GM12878 (cell line): Measurements from ENCODE around the gene SPTLC2. TPM values are rescaled to one million over a fixed set of nuclear protein-coding genes. Genes with fewer than 3 reads are reported as not detected.

Source experiments
- ATAC-seq: fragments of 200-7000 bp; cut with Tn5 transposase; 3 replicates; pipeline ENCODE4 v1.9.1; 2020; ENCODE audit warnings: mild to moderate bottlenecking, moderate library complexity
- BruUV-seq: library from RNA; stranded (reverse); fragments of 400-500 nt; replicated peaks from 2 replicates; lab custom pipeline; 2021; lab: Mats Ljungman, UMichigan
- CTCF ChIA-PET: fragments of 300-600 bp; sonication (Branson Sonifier 250); formaldehyde crosslinking; extraction: SDS; loops from one replicate; lab custom pipeline; 2021; ENCODE audit warnings: inconsistent platforms; lab: Yijun Ruan, JAX
- POLR2A ChIA-PET: fragments of 350-600 bp; formaldehyde crosslinking; extraction: SDS; loops from one replicate; lab custom pipeline; 2021; ENCODE audit warnings: inconsistent platforms; lab: Charles Lee
- RAD21 ChIA-PET: fragments of 300-600 bp; sonication (Branson Sonifier 250); formaldehyde crosslinking; loops from one replicate; lab custom pipeline; 2023; ENCODE audit warnings: antibody characterized with exemption; ENCODE audit not compliant: unreplicated experiment; lab: Charles Lee
- SMC1A ChIA-PET: fragments of 300-600 bp; sonication (Branson Sonifier 250); formaldehyde crosslinking; loops from one replicate; lab custom pipeline; 2023; ENCODE audit not compliant: unreplicated experiment, uncharacterized antibody; lab: Charles Lee
- DNase-seq: peaks from one replicate; pipeline ENCODE4 v3.0.0-alpha.2; 2011; ENCODE audit warnings: low read depth, low spot score
- FAIRE-seq: peaks from 3 replicates; lab custom pipeline; 2011; peaks lifted over from hg19 to GRCh38; lab: Jason Lieb, UNC
- H2AFZ ChIP-seq: 2 replicates; pipeline ENCODE4 v1.6.0; 2011; ENCODE audit warnings: low read depth, low read length, control low read depth; ENCODE audit not compliant: control insufficient read depth
- H3K27ac ChIP-seq: 2 replicates; pipeline ENCODE4 v1.5.1; 2011; ENCODE audit warnings: control low read depth; ENCODE audit not compliant: control insufficient read depth, insufficient read depth
- H3K27me3 ChIP-seq, 2 experiments: replicated peaks in 1 of 2; 2 replicates each; pipeline versions ENCODE4 v1.6.0 to v1.6.1; 2011; ENCODE audit warnings: low read length in 1 of 2; ENCODE audit not compliant: control insufficient read depth in 2 of 2, insufficient read depth in 2 of 2
- H3K36me3 ChIP-seq, 2 experiments: 2 replicates each; pipeline ENCODE4 v1.5.1; 2011; ENCODE audit warnings: low read length in 1 of 2; ENCODE audit not compliant: control insufficient read depth in 2 of 2, insufficient read depth in 2 of 2
- H3K4me1 ChIP-seq: 2 replicates; pipeline ENCODE4 v1.6.1; 2011; ENCODE audit warnings: mild to moderate bottlenecking, low read length, moderate library complexity, mixed read lengths; ENCODE audit not compliant: control insufficient read depth, insufficient read depth
- H3K4me2 ChIP-seq: 2 replicates; pipeline ENCODE4 v1.6.0; 2011; ENCODE audit warnings: control low read depth; ENCODE audit not compliant: control insufficient read depth, insufficient read depth
- H3K4me3 ChIP-seq: fragments of 200-600 bp; sonication (generic); 2 replicates; pipeline ENCODE4 v1.5.1; 2016
- H3K79me2 ChIP-seq: 2 replicates; pipeline ENCODE4 v1.6.0; 2011; ENCODE audit warnings: low read length; ENCODE audit not compliant: control insufficient read depth, insufficient read depth
- H3K9ac ChIP-seq: 2 replicates; pipeline ENCODE4 v1.8.0; 2011; ENCODE audit warnings: low read length, control low read depth, mixed read lengths; ENCODE audit not compliant: control insufficient read depth, insufficient read depth
- H3K9me3 ChIP-seq: replicated peaks from 3 replicates; pipeline ENCODE4 v1.5.1; 2011; ENCODE audit warnings: mild to moderate bottlenecking, low read length; ENCODE audit not compliant: control insufficient read depth, insufficient read depth
- H4K20me1 ChIP-seq: 2 replicates; pipeline ENCODE4 v1.6.0; 2011; ENCODE audit not compliant: control insufficient read depth, insufficient read depth
- CBFB ChIP-seq: IDR thresholded peaks from 2 replicates; pipeline ENCODE4 v1.6.1; 2016; ENCODE audit warnings: antibody characterized with exemption, low read depth
- CREB1 ChIP-seq: IDR thresholded peaks from 2 replicates; pipeline ENCODE4 v1.6.1; 2012; ENCODE audit warnings: low read depth, mild to moderate bottlenecking, inconsistent platforms
- E4F1 ChIP-seq: fragments of 450-650 bp; IDR thresholded peaks from 2 replicates; pipeline ENCODE4 v1.6.1; 2018; ENCODE audit warnings: borderline replicate concordance, mild to moderate bottlenecking; ENCODE audit not compliant: partially characterized antibody
- EED ChIP-seq: sonication (generic); IDR thresholded peaks from 2 replicates; pipeline ENCODE4 v1.6.1; 2016; ENCODE audit warnings: antibody characterized with exemption, low read depth
- FOS ChIP-seq: IDR thresholded peaks from 3 replicates; pipeline ENCODE4 v1.6.1; 2011; ENCODE audit warnings: borderline replicate concordance; ENCODE audit not compliant: insufficient read length; ENCODE audit errors: extremely low read depth
- FOXK2 ChIP-seq: fragments of 450-650 bp; IDR thresholded peaks from 2 replicates; pipeline ENCODE4 v1.6.1; 2017; ENCODE audit warnings: mild to moderate bottlenecking, moderate library complexity
- KDM1A ChIP-seq: fragments of 200-600 bp; sonication (generic); IDR thresholded peaks from 2 replicates; pipeline ENCODE4 v1.6.1; 2016; ENCODE audit warnings: borderline replicate concordance
- NFIC ChIP-seq: IDR thresholded peaks from 2 replicates; pipeline ENCODE4 v1.6.1; 2012; ENCODE audit warnings: low read depth, mild to moderate bottlenecking, inconsistent platforms, low read length, moderate library complexity
- NR2C1 ChIP-seq: fragments of 450-650 bp; IDR thresholded peaks from 2 replicates; pipeline ENCODE4 v1.6.1; 2017; ENCODE audit warnings: antibody characterized with exemption, mild to moderate bottlenecking, moderate library complexity
- POLR2AphosphoS2 ChIP-seq: IDR thresholded peaks from 2 replicates; pipeline ENCODE4 v1.6.1; 2011; ENCODE audit warnings: low read depth, mild to moderate bottlenecking, low read length, improper control_type of control experiment, moderate library complexity
- RB1 ChIP-seq: fragments of 450-650 bp; formaldehyde crosslinking; IDR thresholded peaks from 2 replicates; pipeline ENCODE4 v1.6.1; 2017; ENCODE audit warnings: mild to moderate bottlenecking, borderline replicate concordance
- RUNX3 ChIP-seq: IDR thresholded peaks from 2 replicates; pipeline ENCODE4 v1.6.1; 2012; ENCODE audit warnings: low read length, inconsistent platforms
- SREBF1 ChIP-seq: IDR thresholded peaks from 2 replicates; pipeline ENCODE4 v1.6.1; 2012; ENCODE audit warnings: mild to moderate bottlenecking, low read length
- SRF ChIP-seq, 2 experiments: IDR thresholded peaks; 2 replicates each; pipeline ENCODE4 v1.6.1; 2011; ENCODE audit warnings: low read depth in 2 of 2, low read length in 2 of 2, mild to moderate bottlenecking in 1 of 2, moderate library complexity in 1 of 2
- whole genome bisulfite sequencing: methylation state at CpG from one replicate; pipeline ENCODE4 v1.1.6; 2016; ENCODE audit warnings: low lambda C conversion rate; ENCODE audit not compliant: insufficient replicate concordance, insufficient coverage; ENCODE audit errors: missing lambda C conversion rate; 5-methylcytosine and 5-hydroxymethylcytosine counted together
- in situ Hi-C: fragments of 300-500 bp; cut with MboI; formaldehyde crosslinking; loops from 9 replicates; pipeline ENCODE4 v1.14.3; 2018; ENCODE audit warnings: mixed read lengths
- intact Hi-C: fragments of 100-400 bp; cut with micrococcal nuclease; formaldehyde crosslinking; loops from one replicate; pipeline ENCODE4 v1.14.2; 2022; ENCODE audit not compliant: unreplicated experiment
- polyA plus RNA-seq, 11 experiments: library from polyadenylated mRNA; depleted of rRNA in 4 of 11; unstranded in 6 of 11; stranded (reverse) in 5 of 11; fragments of >200 nt; fragmentation: Nextera tagmentation in 4 of 11; fragmentation: Illumina TruSeq in 1 of 11; extraction: Ambion mirVana in 4 of 11; extraction: Trizol in 1 of 11; gene quantifications; 1 replicate in 1 of 11; 2 replicates in 10 of 11; pipeline versions ENCODE4 v1.2.1 to v1.2.3, GENCODE V29; 2011 to 2016; ENCODE audit warnings: inconsistent platforms in 2 of 11, missing spikeins in 2 of 11, low read depth in 1 of 11
- total RNA-seq, 4 experiments: library from RNA; depleted of rRNA in 3 of 4; stranded (reverse); fragments of >200 nt in 3 of 4; fragmentation: Illumina TruSeq in 1 of 4; extraction: Trizol in 1 of 4; gene quantifications; 2 replicates each; pipeline versions ENCODE4 v1.2.1 to v1.2.3, GENCODE V29; 2013 to 2021
- TF ChIP-seq, protein P1 (sequence below): IDR thresholded peaks from 2 replicates; pipeline ENCODE4 v1.6.1; 2012; ENCODE audit warnings: low read length, inconsistent platforms
- TF ChIP-seq, protein P2 (sequence below): IDR thresholded peaks from 2 replicates; pipeline ENCODE4 v1.6.1; 2011; ENCODE audit warnings: borderline replicate concordance, low read depth, mild to moderate bottlenecking, moderate library complexity, low read length; ENCODE audit not compliant: insufficient read depth, poor library complexity, severe bottlenecking
- TF ChIP-seq, protein P3 (sequence below): fragments of 450-650 bp; IDR thresholded peaks from 2 replicates; pipeline ENCODE4 v1.6.1; 2016; ENCODE audit warnings: mild to moderate bottlenecking
- TF ChIP-seq, protein P4 (sequence below): fragments of 450-650 bp; IDR thresholded peaks from 2 replicates; pipeline ENCODE4 v1.6.1; 2017; ENCODE audit warnings: low read depth, mild to moderate bottlenecking, moderate library complexity

Gene SPTLC2
- total and polyA plus RNA-seq, 10 of the 15 experiments (the other 5 are each of a cell fraction or from before 2014, with no cell fraction given), result 6.9 to 35.1 (median 19.7) TPM

- ATAC-seq (no peak), DNase-seq (no peak), FAIRE-seq (no peak)
- no peak overlapping the region for H3K27ac ChIP-seq
- H3K4me3 ChIP-seq, result no peak overlapping the region
- intact Hi-C loops, result no loop called here
- H3K9ac ChIP-seq, result no peak overlapping the region
- peaks cover 5 to 8% of the 10 kb centered on the region in 2 experiments; a peak in 3 of 4 replicates for H3K36me3 ChIP-seq
- in situ Hi-C loops, result no loop called here
- H3K27me3 ChIP-seq, result no peaks in the 10 kb centered on the region; a peak in 1 of 4 replicates
- no peak overlapping the region for H2AFZ ChIP-seq
- no TSS peak for BruUV-seq
- 22% methylated on average over 5 of the region's 5 CpGs for WGBS
- ChIA-PET POLR2A (interaction anchor here (0.5 kb wide), 1 partner anchor 653 kb away, joined by 9 read pairs; no protein-coding TSS in a partner anchor), SMC1A (interaction anchor here (0.6 kb wide), 1 partner anchor 104 kb away, joined by 3 read pairs; no protein-coding TSS in a partner anchor), CTCF (no interaction called here), RAD21 (no interaction called here)
- no peaks in the 10 kb centered on the region for H3K9me3 ChIP-seq
- H4K20me1 ChIP-seq, result no peaks in the 10 kb centered on the region
- H3K4me1 ChIP-seq, result peaks cover 6% of the 10 kb centered on the region
- no peak overlapping the region for H3K4me2 ChIP-seq
- no peaks in the 10 kb centered on the region for H3K79me2 ChIP-seq
- TF ChIP-seq POLR2AphosphoS2 (no peak), FOXK2 (no peak), SREBF1 (no peak), RB1 (no peak), E4F1 (no peak), EED (no peak), NR2C1 (no peak), KDM1A (no peak), NFIC (no peak), RUNX3 (no peak), CREB1 (no peak), SRF (IDR thresholded peaks at IDR 0.05; ENCODE audit: low read depth in 2 of 2, low read length in 2 of 2) (no peak), CBFB (no peak), FOS (no peak)
- TF ChIP-seq, protein P1, sequence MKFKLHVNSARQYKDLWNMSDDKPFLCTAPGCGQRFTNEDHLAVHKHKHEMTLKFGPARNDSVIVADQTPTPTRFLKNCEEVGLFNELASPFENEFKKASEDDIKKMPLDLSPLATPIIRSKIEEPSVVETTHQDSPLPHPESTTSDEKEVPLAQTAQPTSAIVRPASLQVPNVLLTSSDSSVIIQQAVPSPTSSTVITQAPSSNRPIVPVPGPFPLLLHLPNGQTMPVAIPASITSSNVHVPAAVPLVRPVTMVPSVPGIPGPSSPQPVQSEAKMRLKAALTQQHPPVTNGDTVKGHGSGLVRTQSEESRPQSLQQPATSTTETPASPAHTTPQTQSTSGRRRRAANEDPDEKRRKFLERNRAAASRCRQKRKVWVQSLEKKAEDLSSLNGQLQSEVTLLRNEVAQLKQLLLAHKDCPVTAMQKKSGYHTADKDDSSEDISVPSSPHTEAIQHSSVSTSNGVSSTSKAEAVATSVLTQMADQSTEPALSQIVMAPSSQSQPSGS, result no peak
- TF ChIP-seq, protein P2, sequence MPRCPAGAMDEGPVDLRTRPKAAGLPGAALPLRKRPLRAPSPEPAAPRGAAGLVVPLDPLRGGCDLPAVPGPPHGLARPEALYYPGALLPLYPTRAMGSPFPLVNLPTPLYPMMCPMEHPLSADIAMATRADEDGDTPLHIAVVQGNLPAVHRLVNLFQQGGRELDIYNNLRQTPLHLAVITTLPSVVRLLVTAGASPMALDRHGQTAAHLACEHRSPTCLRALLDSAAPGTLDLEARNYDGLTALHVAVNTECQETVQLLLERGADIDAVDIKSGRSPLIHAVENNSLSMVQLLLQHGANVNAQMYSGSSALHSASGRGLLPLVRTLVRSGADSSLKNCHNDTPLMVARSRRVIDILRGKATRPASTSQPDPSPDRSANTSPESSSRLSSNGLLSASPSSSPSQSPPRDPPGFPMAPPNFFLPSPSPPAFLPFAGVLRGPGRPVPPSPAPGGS, result no peak
- TF ChIP-seq, protein P3, sequence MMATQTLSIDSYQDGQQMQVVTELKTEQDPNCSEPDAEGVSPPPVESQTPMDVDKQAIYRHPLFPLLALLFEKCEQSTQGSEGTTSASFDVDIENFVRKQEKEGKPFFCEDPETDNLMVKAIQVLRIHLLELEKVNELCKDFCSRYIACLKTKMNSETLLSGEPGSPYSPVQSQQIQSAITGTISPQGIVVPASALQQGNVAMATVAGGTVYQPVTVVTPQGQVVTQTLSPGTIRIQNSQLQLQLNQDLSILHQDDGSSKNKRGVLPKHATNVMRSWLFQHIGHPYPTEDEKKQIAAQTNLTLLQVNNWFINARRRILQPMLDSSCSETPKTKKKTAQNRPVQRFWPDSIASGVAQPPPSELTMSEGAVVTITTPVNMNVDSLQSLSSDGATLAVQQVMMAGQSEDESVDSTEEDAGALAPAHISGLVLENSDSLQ, result no peak
- TF ChIP-seq, protein P4, sequence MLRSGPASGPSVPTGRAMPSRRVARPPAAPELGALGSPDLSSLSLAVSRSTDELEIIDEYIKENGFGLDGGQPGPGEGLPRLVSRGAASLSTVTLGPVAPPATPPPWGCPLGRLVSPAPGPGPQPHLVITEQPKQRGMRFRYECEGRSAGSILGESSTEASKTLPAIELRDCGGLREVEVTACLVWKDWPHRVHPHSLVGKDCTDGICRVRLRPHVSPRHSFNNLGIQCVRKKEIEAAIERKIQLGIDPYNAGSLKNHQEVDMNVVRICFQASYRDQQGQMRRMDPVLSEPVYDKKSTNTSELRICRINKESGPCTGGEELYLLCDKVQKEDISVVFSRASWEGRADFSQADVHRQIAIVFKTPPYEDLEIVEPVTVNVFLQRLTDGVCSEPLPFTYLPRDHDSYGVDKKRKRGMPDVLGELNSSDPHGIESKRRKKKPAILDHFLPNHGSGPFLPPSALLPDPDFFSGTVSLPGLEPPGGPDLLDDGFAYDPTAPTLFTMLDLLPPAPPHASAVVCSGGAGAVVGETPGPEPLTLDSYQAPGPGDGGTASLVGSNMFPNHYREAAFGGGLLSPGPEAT, result no peak
These were observed 142.5 kb downstream of the SPTLC2 start for GRCh38 chr14:77473921-77474320.
